Esophagus squamous epithelium (tissue), 5 donors: ENCODE measurements around the gene HHEX. TPM values are rescaled to one million over a fixed set of nuclear protein-coding genes. Genes with fewer than 3 reads are reported as not detected.

Source experiments
- DNase-seq: peaks from one replicate; lab custom pipeline; 2025; lab: John Stamatoyannopoulos, UW
- H3K27ac ChIP-seq, 4 donors: fragments of 200-600 bp; sonication (generic); one replicate each; pipeline ENCODE4 v1.5.1; 2016 to 2019; ENCODE audit warnings: mild to moderate bottlenecking in 1 of 4
- H3K27me3 ChIP-seq, 4 donors: fragments of 200-600 bp; sonication (generic); 1 replicate in 3 of 4; 2 replicates in 1 of 4; pipeline versions ENCODE4 v1.5.1 to v1.6.0; 2017 to 2021; ENCODE audit warnings: antibody characterized with exemption in 1 of 4
- H3K36me3 ChIP-seq, 3 donors: fragments of 200-600 bp; sonication (generic); one replicate each; pipeline ENCODE4 v1.5.1; 2016 to 2019
- H3K4me1 ChIP-seq, 3 donors: fragments of 200-600 bp; sonication (generic); one replicate each; pipeline ENCODE4 v1.5.1; 2017 to 2019
- H3K4me3 ChIP-seq, 4 donors: fragments of 200-600 bp; sonication (generic); 1 replicate in 3 of 4; 2 replicates in 1 of 4; pipeline ENCODE4 v1.5.1; 2016 to 2019; ENCODE audit warnings: mild to moderate bottlenecking in 2 of 4, moderate library complexity in 1 of 4
- H3K9me3 ChIP-seq, 3 donors: fragments of 200-600 bp; sonication (generic); one replicate each; pipeline ENCODE4 v1.5.1; 2016 to 2019
- POLR2A ChIP-seq, 4 donors: fragments of 450-650 bp; IDR thresholded peaks; one replicate each; pipeline ENCODE4 v1.6.1; 2017; ENCODE audit warnings: antibody characterized with exemption in 4 of 4, mild to moderate bottlenecking in 4 of 4, moderate library complexity in 3 of 4
- WGBS, 2 donors: methylation state at CpG; one replicate each; pipeline ENCODE4 v1.1.5; 2018; 5-methylcytosine and 5-hydroxymethylcytosine counted together
- intact Hi-C: fragments of 100-400 bp; cut with DNase I; formaldehyde crosslinking; loops from one replicate; pipeline ENCODE4 v1.15.0; 2022
- total RNA-seq, 4 donors: library from RNA; depleted of rRNA; stranded (reverse); fragments of >200 nt; gene quantifications; one replicate each; pipeline ENCODE4 v1.1.0, GENCODE V29; 2016
- TF ChIP-seq, protein P1 (sequence below), 6 experiments: fragments of 450-650 bp in 4 of 6; fragments of 200-600 bp in 2 of 6; sonication (generic) in 2 of 6; IDR thresholded peaks; one replicate each; pipeline ENCODE4 v1.5.1; 2016 to 2019; ENCODE audit warnings: antibody characterized with exemption in 6 of 6, mild to moderate bottlenecking in 4 of 6, moderate library complexity in 4 of 6
- donor health status: DM: yes; HTN: yes; CAD: no.

HHEX gene
- total RNA-seq, 4 donors from 2014 or later = 1.6 to 4.2 (median 3.2) TPM; not detected in 1

DNA sequence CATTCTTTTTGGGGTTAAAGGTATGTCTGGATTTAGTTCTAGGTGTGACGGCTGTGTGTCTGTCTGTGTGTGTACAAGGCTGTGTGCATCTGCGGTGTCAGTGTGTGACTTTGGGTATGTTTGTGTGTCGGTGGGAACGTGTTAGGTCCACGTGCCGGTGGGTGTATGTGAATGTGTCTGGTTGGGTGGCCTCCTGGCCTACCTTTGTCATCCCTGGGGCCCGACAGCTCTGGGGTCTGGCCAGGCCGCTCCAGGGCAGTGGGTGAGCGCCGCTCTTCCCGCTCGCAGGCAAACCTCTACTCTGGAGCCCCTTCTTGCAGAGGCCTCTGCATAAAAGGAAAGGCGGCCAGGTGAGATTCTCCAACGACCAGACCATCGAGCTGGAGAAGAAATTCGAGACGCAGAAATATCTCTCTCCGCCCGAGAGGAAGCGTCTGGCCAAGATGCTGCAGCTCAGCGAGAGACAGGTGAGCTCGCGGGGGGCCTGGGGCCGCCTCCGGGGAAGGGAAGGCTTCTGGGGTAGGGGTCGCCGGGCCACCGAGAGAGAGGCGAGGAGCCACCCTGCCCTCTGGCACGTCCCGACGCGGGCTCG is 2.4 kb downstream of the HHEX start:
- intact Hi-C loops = loop anchor here (10.0 kb wide), 1 partner anchor 143 kb away; no protein-coding TSS in a partner anchor
- peaks cover 0 to 89% (median 2%) of the 10 kb centered on the region in 4 donors for H3K27me3 ChIP-seq

DNA sequence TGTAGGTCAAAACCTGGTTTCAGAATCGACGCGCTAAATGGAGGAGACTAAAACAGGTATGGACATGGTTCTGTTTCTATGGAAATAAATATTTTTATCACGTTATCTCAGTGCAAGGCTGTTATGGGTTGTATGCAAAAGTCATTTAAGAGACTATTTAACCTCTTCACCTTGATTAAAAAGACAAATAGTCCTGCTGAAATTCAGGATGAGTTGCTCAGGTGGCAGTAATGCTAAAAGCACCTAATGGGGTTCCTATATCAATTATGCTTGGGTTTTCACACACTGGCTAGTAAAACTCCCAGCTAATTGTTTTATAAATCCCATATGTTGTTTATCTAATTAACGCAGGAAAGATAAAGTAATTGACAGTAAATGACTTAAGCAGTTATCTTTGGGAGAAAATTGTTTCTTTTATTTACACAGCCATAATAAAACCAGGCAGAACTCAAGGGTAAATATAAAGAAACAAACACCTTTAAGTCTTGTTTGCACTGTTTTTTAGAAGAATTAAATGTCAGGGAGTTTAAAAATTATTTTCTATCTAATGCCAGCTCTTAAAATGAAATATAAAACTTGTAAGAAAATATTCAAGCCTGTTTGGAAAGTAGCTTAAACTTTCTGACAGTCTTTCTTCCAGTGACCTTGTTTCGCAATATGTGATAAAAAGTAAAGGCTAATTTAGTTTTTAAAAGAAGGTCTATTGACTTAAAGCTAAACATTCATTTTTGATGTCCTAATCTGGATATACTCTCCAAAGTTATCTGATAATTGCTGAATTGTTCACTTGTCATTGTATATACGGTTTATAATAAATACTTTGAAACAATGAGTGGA is 3.2 kb downstream of the HHEX start:
- Histone ChIP-seq H3K36me3 (no peaks in the 10 kb centered on the region), H3K4me3 (peak overlapping the region in 3 of 4 donors; percentile 64 to 75 (median 72)), H3K9me3 (no peaks in the 10 kb centered on the region), H3K27ac (peak overlapping the region in 2 of 4 donors; percentile 79 to 89), H3K4me1 (peaks cover 2 to 66% (median 5%) of the 10 kb centered on the region in 3 donors), H3K27me3 (peaks cover 0 to 93% (median 2%) of the 10 kb centered on the region in 4 donors)
- intact Hi-C loops = loop anchor here (10.0 kb wide), 1 partner anchor 142 kb away; no protein-coding TSS in a partner anchor
- WGBS, 2 donors = 27 to 36% methylated on average over 7 of the region's 7 CpGs
- DNase-seq = no peak
- TF ChIP-seq, protein P1, sequence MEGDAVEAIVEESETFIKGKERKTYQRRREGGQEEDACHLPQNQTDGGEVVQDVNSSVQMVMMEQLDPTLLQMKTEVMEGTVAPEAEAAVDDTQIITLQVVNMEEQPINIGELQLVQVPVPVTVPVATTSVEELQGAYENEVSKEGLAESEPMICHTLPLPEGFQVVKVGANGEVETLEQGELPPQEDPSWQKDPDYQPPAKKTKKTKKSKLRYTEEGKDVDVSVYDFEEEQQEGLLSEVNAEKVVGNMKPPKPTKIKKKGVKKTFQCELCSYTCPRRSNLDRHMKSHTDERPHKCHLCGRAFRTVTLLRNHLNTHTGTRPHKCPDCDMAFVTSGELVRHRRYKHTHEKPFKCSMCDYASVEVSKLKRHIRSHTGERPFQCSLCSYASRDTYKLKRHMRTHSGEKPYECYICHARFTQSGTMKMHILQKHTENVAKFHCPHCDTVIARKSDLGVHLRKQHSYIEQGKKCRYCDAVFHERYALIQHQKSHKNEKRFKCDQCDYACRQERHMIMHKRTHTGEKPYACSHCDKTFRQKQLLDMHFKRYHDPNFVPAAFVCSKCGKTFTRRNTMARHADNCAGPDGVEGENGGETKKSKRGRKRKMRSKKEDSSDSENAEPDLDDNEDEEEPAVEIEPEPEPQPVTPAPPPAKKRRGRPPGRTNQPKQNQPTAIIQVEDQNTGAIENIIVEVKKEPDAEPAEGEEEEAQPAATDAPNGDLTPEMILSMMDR (IDR thresholded peaks at IDR 0.05) = no peak
- TF ChIP-seq POLR2A (IDR thresholded peaks at IDR 0.05) = no peak

More for the DNA sequence above, 2.4 kb downstream of the HHEX start:
- DNase-seq = no peak
- H3K4me3 ChIP-seq = peak overlapping the region; percentile 4 to 75 (median 68)
- H3K9me3 ChIP-seq = no peaks in the 10 kb centered on the region
- 27 to 74% methylated on average over 11 to 23 of the region's 34 CpGs for WGBS, 2 donors
- H3K27ac ChIP-seq = peak overlapping the region; percentile 42 to 89 (median 74)
- H3K36me3 ChIP-seq = no peaks in the 10 kb centered on the region
- H3K4me1 ChIP-seq = peaks cover 2 to 66% (median 5%) of the 10 kb centered on the region in 3 donors
- no peak for TF ChIP-seq POLR2A (IDR thresholded peaks at IDR 0.05)
- TF ChIP-seq, protein P1 (IDR thresholded peaks at IDR 0.05) = no peak

DNA sequence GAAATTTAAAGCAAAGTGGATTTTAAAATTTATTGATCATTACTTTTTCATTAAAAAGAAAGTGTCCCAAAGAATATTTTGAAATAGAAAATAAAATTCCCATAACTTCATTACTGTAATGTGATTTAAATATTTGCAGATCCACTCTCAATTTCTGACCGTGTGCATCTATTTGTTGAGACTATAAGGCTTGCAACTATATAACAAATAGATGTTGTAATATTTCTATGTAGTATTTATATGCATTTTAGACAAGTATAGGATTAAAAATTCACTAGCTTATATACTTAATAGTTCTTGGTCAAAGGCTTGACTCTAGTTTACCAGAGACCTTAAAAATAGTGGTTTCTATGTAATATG is 3.8 kb downstream of the HHEX start:
- H3K27me3 ChIP-seq = peaks cover 0 to 95% (median 2%) of the 10 kb centered on the region in 4 donors
- H3K9me3 ChIP-seq = no peaks in the 10 kb centered on the region
- H3K4me1 ChIP-seq = peaks cover 2 to 63% (median 5%) of the 10 kb centered on the region in 3 donors
- no peak for DNase-seq
- H3K4me3 ChIP-seq = no peak overlapping the region
- intact Hi-C loops = loop anchor here (10.0 kb wide), 1 partner anchor 141 kb away; no protein-coding TSS in a partner anchor
- no peaks in the 10 kb centered on the region for H3K36me3 ChIP-seq
- 73 to 91% methylated on average over 1 of the region's 1 CpG for WGBS, 2 donors
- TF ChIP-seq POLR2A (IDR thresholded peaks at IDR 0.05) = no peak
- TF ChIP-seq, protein P1 (IDR thresholded peaks at IDR 0.05) = no peak
- no peak overlapping the region for H3K27ac ChIP-seq

DNA sequence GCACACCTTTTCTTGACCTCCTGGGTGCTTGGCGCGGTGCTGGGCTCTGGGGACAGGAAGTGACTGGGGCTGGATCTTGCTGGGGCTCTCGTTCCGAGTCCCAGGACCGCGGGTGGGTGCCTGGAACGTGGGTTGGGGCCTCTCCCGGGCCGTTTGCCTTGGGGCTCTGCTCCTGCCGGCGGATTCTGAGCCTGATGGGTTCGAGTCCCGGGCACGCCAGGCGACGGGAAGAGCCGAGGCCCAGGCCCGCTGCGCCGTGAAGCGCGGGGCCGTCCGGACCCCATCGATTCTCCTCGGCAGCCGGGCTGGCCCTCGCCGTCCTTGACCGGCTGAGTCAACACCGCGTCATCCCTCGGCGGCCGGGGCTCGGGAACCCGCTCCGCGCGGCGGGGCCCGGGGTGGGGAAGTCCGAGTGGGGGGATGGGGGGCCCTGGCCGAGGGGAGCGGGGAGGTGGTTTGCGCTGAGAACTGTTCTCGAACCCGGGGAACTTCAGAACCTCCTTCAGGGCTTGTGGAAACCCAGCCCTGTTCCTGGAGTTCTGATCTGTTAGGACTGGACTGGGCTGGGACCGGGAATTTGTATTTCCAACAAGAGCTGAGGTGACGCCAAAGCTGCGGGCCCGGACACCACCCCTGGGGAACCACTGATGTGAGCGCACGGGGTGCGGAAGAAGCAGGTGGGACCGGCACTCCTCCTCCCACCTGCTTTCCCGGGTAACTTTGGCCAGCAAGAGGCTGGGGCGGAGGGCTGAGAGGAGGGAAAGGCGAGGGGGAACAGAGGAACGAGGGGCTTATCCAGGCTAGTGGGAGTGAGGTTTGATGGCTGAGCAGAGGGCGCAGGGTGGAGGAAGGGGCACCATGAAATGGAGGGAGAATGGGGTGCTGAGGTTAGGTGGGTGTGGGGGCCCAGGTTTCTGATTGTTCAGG is 6.2 kb downstream of the HHEX start:
- Histone ChIP-seq H3K36me3 (no peaks in the 10 kb centered on the region), H3K27me3 (peaks cover 0 to 94% (median 0%) of the 10 kb centered on the region in 4 donors), H3K9me3 (no peaks in the 10 kb centered on the region), H3K27ac (peak overlapping the region in 2 of 4 donors; percentile 6 to 12), H3K4me3 (peak overlapping the region in 3 of 4 donors; percentile 18 to 42 (median 29)), H3K4me1 (peaks cover 0 to 54% (median 2%) of the 10 kb centered on the region in 3 donors)
- TF ChIP-seq, protein P1 (IDR thresholded peaks at IDR 0.05) = no peak
- no peak for TF ChIP-seq POLR2A (IDR thresholded peaks at IDR 0.05)
- DNase-seq = no peak
- 58 to 61% methylated on average over 7 to 15 of the region's 61 CpGs for WGBS, 2 donors
- intact Hi-C loops = loop anchor here (10.0 kb wide), 1 partner anchor 139 kb away; no protein-coding TSS in a partner anchor
